Keratinocyte (primary cell): ENCODE data around the gene DENND1A.

Experiments
- CTCF ChIP-seq, 3 experiments: IDR thresholded peaks in 1 of 3; conservative IDR thresholded peaks in 1 of 3; optimal IDR thresholded peaks in 1 of 3; 2 replicates in 2 of 3; 3 replicates in 1 of 3; pipeline versions ENCODE3 to v1.5.1; 2011; ENCODE audit warnings: low read length in 3 of 3, mild to moderate bottlenecking in 3 of 3, moderate library complexity in 2 of 3, control low read depth in 1 of 3, inconsistent platforms in 1 of 3; ENCODE audit not compliant: insufficient read depth in 2 of 3; ENCODE audit errors: extremely low read depth in 1 of 3
- EZH2 ChIP-seq: IDR thresholded peaks from one replicate; pipeline ENCODE4 v1.6.1; 2012; ENCODE audit warnings: inconsistent platforms, mild to moderate bottlenecking, low read length, moderate library complexity

DNA sequence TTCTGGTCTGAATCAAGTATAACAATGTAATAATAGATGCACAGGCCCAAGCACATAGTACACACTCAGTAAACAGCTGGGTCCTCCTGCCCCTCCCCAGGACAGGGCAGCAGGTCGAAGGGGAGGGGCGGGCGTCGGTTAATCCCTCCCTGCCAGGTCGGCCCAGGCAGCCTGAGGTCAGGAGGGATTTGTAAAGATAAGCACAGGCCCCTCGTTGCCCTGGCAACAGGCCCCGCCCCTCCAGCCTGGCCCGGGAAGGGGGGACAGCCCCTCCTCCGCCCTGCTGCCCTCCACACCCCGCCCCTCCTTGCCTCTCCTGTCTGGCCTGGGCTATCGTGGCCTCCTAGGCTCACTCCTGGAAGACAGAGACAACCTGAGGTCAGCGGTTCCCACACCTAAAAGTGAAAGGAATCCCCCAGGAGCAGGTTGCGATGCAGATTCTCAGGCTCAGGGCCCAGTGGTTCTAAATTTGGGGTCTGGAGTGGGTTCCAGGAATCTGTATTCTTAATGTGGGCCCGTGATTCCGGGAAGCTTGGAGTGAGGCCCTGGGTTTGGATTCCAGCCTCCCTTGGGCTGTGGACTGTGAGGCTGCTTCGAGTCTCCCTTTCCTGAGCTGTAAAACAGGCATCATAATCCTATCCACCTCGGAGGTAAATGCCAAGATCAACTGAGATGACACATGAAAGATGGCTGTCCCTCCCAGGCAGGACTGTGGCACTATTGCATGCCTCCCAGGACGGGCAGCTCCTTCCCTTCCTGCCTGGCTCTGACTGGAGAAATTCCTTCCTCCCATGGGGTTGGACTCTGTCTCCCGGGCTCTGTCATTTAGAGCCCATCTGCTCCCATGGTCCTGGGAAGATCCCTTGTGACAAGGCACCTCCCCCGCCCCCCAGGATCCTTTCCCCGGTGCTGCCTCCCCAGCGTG, 569.5 kb downstream of the DENND1A start:
- TF ChIP-seq CTCF (optimal IDR thresholded peaks at IDR 0.05 in 1 of 3, IDR thresholded peaks at IDR 0.05 in 1 of 3, conservative IDR thresholded peaks at IDR 0.05 in 1 of 3; ENCODE audit: extremely low read depth in 1 of 3, insufficient read depth in 2 of 3, low read length in 3 of 3) (no peak), EZH2 (no peak)
